GM19035 (cell line): ENCODE results near the gene TMEM167A.
"Not testable (repeated sequence)": the region's sequence is repeated elsewhere in the genome, so short reads cannot be mapped to it uniquely, and the experiment has no call there.

Source experiments
- ATAC-seq: cut with Tn5 transposase; IDR thresholded peaks from one replicate; pipeline ENCODE4 v1.9.1; 2021; ENCODE audit not compliant: unreplicated experiment

The TMEM167A gene

DNA sequence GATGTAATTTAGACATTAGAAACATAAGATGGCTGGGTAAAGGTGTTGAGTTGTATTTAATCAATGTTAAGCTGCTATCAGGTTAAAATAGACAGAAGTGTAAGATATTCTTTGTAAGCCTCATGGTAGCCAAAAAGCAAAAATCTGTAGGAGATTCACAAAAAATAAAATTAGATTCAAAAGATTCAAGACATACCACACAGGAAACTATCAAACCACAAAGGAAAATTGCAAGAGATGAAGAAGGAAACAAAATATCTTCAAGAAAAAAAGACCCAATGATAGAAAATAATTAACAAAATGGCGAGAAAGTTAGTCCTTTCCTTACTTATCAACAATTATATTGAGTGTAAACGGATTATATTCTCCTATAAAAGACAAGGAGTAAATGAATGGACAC is 15.4 kb upstream of the TMEM167A start:
- ATAC-seq = no peak

DNA sequence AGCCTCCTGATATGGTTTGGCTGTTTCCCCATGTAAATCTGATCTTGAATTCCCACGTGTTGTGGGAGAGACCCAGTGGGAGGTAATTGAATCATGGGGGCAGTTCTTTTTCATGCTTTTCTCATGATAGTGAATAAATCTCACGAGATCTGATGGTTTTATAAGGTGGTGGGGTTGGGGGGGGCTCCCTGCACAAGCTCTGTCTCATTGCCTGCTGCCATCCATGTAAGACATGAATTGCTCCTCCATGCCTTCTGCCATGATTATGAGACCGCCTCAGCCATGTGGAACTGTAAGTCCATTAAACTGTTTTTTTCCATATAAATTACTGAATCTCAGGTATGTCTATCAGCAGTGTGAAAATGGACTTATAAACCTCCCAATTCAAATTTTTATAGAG is 13.0 kb upstream of the TMEM167A start:
- ATAC-seq = no peak

DNA sequence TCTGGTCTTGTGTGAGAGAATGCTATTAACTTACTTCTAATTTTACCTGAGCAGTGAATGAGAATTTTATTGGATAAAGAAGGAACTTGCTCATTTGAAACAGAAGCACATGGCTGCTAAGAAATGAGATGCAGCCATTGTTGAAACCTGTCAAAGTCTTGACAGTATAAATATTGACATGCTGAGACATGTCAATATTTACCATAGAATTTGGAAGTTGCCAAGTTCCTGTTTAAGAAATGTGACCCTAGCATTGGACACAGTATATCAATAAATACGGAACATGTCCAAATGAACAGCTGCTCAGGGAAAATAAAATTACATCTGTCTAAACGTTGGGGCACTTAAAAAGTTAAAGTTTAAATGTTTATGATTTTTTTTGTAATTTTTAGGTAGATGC is 7.9 kb upstream of the TMEM167A start:
- ATAC-seq = no peak

DNA sequence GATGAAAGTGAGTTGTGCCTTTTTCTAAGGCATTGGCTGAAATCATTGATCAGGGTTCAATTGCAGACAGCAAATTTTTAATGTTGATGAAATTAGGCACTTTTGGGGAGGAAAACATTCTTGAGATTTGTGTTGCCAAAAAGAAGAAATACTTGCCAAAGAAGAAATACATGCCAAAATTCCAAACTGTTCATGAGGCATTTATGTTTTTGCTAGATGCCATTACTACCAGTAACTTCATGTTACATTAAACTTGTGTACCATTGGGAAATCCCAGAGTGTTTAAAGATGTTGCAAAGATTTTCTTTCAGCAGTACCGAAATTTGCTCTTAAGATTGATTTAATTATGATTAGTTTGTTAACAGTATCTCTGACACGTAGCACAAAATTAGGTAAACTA is 7.1 kb upstream of the TMEM167A start:
- ATAC-seq = no peak

DNA sequence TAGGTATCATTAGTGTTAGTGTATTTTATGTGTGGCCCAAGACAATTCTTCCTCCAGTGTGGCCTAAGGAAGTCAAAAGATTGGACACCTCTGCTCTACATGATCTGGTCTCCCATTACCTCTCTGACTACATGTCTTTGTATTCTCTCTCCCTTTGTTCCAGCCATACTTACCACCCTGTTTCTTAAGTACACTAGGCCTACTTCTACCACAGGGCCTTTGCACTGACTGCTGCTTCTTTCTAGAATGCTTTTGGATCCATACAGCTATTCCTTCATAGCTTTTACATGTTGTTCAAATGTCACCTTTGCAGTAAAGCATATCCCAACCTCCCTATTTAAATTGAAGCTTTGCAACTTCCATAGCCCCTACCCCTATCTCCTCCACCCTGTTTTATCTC is 5.6 kb upstream of the TMEM167A start:
- ATAC-seq = no peak

DNA sequence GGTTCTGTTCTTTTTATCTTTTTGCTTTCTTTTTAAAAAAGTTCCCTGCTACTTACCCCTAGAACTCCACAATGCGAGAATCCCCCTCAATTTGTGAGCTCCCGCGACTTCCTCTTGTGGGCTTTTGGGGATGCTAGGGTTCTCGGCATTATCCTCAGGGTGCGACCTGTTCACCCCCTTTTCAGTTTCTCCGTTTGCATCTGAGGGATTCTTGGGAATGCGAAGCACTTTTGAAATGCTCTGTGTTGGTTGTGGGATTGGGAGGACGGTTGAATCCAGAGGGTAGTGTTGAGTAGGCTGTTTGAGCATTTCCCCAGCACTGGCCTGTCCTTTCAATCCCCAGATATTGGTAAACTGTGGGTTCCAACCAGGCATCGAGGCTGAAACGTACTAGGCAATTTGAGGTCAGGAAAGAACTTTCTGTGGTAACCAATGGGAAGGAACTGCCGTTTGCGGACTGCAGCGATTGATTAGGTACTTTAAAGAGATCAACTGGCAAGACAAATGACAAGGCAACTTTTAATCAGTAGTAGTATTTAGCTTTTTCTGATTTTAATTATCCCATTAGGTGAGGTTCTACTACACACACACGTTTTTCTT is 568 bp upstream of the TMEM167A start:
- peak; percentile 9 for ATAC-seq

DNA sequence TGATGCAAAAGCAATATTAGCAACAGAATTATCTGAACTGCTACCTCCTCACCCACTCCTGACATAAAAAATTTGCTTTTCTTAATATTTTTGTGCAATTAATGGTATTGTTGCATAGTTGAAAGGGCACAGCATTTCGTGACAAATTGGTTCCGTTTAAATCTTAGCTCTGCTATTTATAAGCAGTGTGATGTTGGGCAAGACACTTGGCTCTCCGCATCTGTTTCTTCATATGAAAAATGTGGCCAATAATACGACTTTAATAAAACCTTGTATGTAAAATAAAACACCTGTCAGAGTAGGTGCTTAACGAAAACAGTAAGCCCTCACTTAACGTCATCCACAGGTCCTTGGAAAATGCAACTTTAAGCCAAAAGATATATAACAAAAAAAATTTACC is 4.2 kb downstream of the TMEM167A start:
- ATAC-seq = no peak

DNA sequence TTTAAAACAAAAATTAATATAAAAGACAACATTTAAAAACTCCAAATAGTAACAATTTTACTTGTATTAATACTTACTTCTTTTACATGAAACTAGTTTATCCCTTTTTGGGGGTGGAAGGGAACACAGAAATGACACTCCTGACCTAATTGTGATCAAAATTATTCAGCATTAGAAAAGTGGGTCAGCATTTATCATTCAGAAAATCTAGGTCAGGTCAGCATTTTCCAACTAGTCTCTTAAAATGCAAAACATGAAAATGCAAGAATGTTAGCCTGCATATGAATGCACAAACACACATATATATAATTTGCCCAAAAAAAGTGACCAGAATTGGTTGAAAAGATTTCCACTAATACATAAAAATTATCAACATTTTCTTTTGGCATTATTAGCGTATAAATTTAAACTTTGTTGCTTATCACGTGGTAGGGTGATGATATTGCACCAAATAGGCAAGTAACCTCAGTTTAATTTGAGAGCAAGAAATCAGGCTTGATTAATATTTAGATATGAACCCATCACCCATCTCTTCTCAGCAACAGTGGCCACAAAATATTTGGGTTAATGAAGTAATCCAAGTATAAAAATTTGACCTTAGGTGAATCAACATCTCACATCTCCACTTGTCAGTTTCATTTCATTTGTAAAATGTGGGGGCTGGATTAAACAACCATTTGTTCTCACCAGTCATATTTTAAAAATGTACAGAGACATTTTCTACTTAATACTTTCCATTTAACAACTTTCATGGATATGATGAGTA is 5.7 kb downstream of the TMEM167A start:
- no peak for ATAC-seq

DNA sequence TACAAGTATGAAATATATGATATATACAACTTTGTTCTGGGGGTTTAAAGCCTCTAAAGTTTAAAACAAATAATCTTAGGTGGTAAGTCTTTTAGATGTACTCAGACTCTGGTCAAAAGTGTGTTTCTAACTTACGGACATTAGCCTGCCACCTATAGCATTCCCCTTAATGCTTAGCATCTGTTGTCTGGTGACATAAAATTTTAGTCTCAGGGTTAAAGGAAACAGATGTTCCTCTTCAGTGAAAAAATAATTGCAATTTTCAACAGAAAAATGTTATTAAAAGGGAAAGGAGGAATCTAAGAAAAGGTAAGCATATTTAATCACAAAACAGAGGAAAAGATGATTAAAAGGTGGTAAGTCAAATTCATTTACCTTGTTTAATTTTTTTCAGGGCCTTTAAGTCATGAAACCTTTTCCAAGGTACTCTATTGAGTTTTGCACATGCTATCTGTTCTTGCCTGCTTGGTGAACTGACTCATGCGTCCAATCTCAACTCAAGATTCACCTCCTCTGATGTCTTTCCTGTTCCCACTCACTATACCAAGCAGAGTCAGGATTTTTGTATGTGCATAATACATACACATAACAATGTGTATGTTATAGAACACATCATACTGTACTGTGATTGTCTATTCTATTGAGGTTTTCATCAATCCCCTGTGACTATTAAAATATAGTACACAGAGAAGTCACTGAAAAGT is 7.9 kb downstream of the TMEM167A start:
- no peak for ATAC-seq

DNA sequence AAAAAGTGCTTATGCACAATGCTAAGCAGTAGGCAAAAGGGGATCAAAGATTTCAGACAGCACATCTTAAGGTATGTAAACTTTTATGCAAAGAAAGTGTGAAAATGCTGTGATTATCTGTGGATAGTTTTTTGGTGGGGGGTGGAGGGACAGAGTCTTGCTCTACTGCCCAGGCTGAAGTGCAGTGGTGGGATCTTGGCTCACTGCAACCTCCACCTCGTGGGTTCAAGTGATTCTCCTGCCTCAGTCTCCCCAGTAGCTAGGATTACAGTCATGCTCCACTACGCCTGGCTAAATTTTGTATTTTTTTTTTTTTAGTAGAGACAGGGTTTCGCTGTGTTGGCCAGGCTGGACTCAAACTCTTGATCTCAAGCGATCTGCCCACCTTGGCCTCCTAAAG is 9.8 kb downstream of the TMEM167A start:
- ATAC-seq = not testable (repeated sequence)

DNA sequence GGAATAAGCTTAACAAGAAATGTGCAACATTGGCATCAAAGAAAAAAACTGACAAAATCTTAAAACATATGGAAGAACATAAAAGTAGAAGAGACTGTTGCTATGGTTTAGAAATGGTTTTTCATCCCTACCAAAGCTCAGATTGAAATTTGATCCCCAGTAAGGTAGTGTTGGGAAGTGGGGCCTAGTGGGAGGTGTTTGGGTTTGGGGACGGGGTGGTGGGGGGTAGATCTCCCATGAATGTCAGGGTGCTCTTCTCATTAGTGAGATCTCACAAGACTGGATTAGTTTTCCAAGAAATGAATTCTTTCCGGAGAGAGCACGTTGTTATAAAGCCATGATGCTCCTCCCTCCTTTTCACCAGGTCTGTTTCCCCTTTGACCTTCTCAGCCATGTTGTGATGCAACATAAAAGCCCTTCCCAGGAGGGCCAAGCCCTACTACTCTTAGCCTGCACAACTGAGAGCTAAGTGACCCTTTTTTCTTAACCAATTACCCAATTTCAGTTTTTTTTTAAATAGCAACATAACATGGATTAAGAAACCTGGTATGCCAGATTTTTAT is 10.6 kb downstream of the TMEM167A start:
- ATAC-seq = no peak

DNA sequence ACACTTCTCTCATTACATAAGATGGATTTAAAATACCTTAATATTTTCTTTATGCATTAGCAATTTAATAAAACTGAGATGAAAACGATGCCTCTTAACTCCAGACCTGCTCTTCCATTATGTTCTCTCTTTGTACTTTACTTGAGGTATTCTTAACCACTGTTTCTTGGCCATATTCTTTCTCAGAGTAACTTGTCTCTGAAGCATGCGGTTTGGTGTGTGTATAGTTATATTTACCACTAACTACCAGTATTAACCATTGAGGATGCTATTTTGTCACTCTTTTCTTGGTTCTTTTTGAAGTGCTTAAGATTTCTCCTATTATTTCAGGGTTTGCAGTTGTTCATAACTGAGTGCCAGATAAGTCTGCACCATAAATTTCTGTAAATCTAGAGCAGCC is 17.9 kb downstream of the TMEM167A start:
- no peak for ATAC-seq

DNA sequence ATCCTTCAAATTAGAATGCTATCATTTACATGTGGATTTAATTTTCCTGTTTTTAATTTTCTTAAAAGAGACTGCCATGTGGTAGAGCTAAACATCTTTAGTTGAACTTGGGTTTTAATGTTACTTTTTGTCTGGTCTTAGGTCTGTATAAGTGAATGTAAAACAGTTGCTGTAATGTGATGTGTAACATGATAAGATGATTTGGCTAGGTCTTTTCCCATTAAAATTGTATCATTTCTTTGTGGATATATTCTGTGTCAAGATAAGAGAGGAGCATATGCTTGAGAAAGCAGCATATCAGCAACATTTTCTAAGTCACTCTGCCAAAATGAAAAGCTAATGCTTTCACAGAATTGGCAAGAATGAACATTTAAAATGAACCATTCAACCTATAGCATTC is 18.5 kb downstream of the TMEM167A start:
- ATAC-seq = no peak

DNA sequence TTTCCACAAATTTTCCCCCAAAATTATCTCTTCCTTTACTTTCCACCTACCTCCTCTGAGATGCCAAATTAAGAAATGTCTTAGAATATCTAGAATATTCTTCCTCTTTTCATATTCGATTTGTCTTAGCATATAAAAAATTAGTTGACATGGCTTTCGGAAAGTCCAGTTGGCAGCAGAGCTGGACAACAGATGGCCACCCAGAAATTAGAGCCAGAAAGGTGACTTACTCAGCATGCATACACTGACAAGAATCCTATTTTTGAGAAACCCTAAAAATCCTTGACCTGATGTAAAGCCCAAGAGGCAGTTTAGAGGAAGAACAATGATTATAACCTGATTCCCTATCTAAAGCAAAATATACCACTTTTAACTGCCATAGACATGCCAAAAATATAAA is 22.0 kb downstream of the TMEM167A start:
- ATAC-seq = no peak

DNA sequence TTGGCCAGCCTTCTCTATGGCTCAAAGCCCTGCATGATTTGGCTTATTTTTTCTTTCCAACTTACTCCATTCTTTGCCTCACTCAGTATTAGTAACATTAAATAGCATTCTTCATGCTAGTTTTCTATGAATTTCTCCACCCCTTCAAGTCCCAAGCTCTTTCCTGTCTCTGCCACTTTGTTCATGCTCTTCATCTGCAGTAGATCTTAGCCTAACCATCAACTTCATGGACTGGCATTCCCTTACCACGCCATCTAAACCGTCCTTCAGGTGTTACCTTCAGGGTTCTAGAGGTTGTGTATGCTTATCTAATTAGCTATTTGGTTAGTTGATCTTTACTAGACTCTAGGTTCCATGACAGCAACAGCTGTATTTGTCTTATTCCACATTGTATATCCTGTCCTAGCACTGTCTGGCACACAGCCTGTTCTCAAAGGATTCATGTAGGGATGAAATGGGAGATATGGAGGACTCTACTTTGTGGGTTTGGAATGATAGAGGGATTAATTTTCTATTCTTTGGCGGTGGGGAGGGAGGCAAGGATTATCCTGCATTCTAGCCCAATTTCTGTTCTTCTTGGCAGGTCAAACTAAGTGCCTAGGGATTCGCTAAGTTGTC is 26.4 kb downstream of the TMEM167A start:
- ATAC-seq = no peak

DNA sequence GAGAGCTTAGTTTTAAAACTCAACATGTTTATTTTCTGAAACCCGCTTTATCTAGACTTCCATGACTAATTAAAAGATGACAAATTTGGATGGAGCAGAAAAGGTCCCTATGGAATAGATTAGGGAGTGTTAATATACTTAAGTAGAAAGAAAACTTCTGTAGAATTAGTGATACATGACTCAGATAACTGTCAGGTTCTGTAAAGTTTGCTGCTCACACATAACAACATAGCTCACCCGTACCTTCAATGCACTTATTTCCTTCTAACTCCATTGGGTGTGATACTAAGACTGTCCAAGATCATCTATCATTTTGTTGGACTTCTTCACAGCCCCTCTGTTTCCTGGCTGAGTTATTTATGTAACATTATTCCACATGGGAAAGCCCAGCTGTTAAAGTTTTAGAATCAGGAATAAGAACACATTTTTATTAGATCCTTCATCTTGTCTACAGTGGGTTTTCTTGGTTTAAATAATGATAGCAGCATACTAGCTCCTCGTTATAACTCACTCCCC is 27.8 kb downstream of the TMEM167A start:
- no peak for ATAC-seq

DNA sequence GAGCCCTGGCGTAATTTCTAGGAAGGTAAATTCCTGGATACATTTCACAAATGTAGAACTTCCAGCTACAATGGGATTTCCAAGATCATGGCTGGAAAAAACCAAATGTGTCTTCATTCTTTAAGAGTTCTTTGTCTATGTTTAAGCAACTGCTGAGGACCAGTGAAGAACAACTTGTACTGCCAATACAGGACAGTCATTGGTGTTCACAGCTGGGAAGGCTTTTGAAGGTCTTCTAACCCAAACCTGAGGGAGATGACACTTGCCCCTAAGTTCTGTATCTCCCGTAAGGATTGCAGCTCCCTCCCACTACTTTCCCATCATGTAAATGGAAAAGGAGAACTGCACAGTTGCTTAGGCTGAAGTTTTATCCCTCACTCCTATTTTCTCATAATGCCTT is 28.4 kb downstream of the TMEM167A start:
- no peak for ATAC-seq

DNA sequence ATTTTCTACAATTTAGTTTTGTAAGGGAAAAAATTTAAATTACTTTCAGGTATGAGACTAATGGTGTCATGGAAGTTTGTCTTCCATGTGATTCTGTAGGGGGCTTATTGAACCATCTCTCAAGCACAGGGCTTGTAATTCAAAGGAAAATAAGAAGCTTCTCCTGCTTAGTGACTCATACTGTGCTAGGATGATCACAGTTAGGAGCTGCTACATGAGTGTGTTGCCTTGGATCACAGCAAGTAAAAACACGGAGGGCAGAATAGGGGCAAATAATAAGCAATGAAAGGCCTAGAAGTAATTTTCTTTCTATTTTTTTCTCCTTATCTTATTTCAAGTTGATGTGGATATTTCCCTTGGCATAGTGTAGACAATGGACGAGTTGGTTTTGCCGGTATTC is 28.9 kb downstream of the TMEM167A start:
- no peak for ATAC-seq

DNA sequence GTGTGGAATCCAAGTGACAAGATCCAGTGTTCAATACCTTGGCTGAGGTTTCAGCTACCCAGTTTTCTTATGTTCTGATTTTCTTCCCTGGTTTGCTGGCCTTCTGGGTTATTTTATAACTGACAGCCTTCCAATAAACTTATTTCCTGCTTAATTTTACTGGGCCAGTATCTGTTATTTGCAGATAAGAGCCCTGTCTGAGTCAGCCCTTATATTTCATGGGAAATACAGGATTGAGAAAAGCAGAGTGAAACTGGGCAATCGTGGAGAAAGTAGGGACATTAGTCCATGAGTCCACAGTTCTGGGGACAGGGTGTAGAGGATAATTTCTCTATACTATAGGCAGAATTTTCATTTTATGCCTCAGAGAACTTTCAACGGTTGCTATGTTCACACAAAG is 32.3 kb downstream of the TMEM167A start:
- no peak for ATAC-seq

DNA sequence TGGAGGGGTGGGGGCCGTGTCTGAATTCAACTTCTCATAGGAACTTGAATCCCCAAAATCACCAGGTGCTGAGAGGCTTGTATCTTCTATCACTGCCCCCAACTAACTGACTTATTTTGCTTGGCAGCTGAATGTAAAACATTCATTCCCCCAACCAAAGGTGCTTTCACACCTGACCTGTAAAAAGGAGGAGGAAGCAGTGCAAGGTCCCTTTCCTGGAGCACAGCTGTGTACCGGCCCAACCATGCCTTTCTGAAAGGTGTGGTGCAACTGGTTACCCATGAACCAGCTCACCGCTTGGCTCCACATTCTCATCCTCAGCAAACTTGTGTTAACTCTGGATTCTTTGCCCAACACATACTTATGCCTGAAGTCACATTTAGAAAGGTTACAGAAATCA is 34.7 kb downstream of the TMEM167A start:
- no peak for ATAC-seq

DNA sequence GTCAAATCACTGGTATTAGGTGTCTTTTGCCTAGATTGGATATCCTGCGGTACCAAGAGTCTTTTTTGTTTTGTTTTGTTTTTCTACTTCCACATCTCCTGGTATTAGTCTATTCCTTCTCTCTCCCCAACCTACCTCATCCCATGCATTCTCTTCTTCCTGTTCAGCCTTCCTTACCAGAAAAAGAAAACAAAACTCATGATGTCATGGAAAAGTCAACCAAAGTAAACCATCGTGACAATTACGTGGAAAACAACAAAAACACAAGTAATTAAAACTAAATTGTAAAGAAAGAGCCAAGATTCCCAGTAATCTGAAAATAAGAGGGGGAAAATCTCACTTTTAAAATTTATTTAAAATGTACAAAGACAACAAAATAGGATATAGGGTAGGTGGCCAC is 38.3 kb downstream of the TMEM167A start:
- no peak for ATAC-seq
